GM18951 (cell line): ENCODE data around the gene ZNF8.
A peak's percentile ranks its signal among the peaks of the same experiment; 100 is the strongest.
"Not testable (repeated sequence)": the region's sequence is repeated elsewhere in the genome, so short reads cannot be mapped to it uniquely, and the experiment has no call there.

Experiments
- POLR2A ChIP-seq: IDR thresholded peaks from 4 replicates; pipeline ENCODE4 v1.6.1; 2011; ENCODE audit warnings: mild to moderate bottlenecking; ENCODE audit not compliant: insufficient read length, insufficient read depth; ENCODE audit errors: extremely low read depth
- in situ Hi-C: fragments of 300-500 bp; cut with MboI; formaldehyde crosslinking; loops from one replicate; pipeline ENCODE4 v1.12.0; 2022; ENCODE audit warnings: low sequenced_read_pairs, mixed read lengths, inconsistent platforms; ENCODE audit not compliant: unreplicated experiment

Gene ZNF8

DNA sequence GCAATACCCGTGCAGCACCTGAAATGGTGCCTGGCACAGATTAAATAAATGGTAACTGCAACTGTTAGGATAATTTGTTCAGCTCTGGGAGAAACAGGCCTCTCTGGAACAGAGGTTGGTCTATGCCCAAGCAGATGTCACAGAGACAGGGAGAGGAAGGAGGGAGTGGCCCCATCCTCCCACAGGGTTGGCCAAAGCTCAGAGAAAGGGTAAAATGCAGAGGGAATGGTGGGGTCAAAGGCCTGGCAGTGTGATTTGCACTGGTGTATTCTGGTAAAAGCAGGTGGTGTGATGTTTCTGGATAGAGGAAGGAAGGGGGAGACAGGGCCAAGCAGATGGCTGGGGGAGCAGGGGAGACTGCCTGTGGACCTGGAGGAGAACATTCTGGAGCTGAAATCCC is 57.5 kb downstream of the ZNF8 start:
- in situ Hi-C loops, result no loop called here
- TF ChIP-seq POLR2A, result no peak

DNA sequence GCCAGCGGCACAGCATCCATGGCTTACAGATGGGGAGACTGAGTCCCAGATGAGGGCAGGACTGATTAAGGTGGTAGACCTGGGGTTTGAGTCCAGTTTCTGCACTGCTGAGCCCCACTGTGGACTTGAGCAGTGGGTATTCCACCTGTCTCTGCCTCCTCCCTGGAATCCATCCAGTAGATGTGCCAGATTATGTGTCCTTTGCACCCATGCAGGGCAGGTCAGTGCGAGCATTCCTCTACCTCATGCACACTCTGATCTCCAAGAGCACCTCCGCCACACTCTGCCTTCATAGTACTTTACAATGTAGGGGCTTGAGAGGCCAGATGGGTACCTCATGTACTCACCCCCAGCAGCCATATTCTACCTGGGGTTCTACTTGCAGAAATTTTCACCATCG is 58.1 kb downstream of the ZNF8 start:
- in situ Hi-C loops, result no loop called here
- TF ChIP-seq POLR2A, result no peak

DNA sequence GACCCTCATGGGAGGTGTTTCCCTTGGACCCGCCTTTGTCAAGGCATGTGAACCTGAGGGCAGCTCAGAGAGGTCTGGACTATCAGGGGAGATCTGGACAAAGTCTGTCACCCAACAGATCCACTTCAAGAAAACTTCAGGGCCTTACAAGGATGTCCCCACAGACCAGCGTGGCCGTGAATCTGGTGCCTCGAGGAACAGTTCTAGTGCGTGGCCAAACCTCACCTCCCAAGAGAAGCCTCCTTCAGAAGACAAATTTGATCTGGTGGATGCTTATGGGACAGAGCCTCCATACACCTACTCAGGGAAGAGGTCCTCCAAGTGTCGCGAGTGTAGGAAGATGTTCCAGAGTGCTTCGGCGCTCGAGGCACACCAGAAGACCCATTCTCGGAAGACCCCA is 59.6 kb downstream of the ZNF8 start:
- TF ChIP-seq POLR2A, result no peak
- in situ Hi-C loops, result no loop called here

DNA sequence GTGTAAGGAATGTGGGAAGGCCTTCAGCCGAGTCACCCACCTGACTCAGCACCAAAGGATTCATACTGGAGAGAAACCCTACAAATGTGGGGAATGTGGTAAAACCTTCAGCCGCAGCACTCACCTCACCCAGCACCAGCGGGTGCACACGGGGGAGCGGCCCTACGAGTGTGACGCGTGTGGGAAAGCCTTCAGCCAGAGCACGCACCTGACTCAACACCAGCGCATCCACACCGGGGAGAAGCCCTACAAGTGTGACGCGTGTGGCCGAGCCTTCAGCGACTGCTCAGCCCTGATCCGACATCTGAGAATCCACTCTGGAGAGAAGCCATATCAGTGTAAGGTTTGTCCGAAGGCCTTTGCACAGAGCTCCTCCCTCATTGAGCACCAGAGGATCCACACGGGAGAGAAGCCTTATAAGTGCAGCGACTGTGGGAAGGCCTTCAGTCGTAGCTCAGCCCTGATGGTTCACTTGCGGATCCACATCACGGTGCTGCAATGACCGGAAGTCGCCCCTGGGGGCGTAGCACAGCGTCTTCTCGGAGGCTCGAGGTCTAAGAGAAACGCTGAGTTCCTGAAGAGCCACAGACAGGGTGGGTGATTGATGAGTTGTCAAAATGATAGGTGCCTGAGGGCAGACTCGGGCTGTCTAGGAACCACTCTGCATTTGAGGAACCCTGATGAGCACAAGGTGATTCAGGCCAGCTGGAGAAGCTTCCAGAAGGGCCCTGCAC is 60.2 kb downstream of the ZNF8 start:
- no peak for TF ChIP-seq POLR2A
- in situ Hi-C loops, result no loop called here

DNA sequence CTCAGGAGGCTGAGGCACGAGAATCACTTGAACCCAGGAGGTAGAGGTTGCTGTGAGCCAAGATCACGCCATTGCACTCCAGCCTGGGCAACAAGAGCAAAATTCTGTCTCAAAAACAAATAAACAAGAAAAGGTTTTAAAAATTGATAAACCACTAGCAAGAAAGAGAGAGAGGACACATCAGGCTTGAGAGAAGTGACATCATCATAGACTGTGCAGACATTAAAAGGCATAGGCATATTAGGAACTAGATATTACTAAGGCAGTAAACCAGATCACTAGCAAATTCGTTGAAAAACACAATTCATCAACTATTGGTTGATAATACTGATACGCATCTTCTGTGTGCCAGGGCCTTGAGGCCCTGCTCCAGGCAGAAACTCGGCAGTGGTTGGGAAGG is 66.8 kb downstream of the ZNF8 start:
- in situ Hi-C loops, result no loop called here
- no peak for TF ChIP-seq POLR2A

DNA sequence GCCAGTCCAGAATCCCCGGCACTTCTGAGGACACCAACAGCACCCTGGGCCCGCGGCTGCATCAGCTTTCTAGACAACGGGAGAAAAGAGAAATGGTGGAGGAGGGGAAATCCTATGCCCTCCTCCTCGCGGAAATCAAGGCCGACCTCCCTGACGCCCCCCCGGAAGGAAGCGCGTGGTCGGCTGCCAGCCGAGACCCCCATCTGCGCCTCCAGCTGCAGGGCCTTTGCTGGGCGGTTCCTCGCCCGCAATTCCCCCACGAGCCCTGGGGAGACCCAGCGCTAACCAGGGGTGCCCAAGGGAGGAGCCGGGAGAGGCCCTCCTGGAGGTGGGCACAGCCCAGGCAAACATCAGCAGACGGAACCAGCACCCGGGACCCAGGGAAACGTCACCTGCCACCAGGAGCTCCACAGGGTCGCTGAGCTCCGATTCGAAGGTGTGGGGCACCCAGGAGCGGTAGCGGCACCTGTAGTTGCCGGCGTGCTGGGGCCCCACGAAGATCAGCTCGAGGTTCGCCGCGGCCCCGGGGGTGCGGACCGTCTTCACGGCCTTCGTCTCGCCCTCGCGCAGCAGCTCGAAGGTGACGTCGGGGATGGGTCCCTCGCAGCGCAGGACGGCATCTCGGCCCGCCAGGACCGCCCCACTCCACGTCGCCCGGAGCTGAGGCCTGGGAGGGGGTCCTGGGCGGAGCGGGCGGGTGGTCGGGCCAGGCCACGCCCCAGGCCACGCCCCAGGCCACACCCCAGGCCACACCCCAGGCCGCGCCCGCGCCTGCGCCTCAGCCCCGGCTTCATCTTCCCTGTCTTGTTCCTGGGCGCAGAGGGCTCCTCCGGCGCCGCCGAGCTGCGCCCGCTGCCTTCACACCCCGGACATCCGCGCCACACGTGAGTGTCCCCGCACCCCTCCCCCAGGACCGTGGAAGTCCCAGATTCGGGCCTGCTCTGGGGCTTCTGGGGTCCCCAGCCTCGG is 68.5 kb downstream of the ZNF8 start:
- in situ Hi-C loops, result no loop called here
- peak; percentile 87 for TF ChIP-seq POLR2A

DNA sequence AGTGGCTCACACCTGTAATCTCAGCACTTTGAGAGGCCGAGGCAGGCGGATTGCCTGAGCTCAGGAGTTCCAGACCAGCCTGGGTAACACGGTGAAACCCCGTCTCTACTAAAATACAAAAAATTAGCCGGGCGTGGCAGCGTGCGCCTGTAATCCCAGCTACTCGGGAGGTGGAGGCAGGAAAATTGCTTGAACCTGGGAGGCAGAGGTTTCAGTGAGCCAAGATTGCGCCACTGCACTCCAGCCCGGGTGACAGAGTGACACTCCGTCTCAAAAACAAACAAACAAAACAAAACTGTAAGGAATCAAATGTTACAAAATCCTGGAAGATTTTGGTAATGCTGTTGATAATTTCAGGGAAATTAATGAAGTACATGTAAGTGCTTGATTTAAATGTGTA is 69.3 kb downstream of the ZNF8 start:
- in situ Hi-C loops, result not testable (repeated sequence)

DNA sequence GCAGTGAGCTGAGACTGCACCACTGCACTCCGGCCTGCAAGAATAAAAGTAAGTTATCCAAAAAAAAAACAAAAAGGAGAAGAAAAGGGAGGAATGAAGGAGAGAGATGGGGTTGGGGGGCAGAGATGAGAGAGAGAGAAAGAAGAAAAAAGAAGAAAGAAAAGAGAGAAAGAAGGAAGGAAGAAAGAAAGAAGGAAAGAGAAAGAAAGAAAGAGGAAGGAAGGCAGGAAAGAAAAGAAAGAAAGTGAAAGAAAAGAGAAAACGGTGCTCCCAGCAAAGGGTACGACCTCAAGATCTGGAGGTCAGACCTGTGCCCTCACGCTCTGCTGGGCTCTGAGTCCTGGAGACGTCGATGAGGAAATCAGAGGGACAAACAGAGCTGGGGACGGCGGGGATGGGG is 70.8 kb downstream of the ZNF8 start:
- in situ Hi-C loops, result no loop called here
- TF ChIP-seq POLR2A, result no peak

DNA sequence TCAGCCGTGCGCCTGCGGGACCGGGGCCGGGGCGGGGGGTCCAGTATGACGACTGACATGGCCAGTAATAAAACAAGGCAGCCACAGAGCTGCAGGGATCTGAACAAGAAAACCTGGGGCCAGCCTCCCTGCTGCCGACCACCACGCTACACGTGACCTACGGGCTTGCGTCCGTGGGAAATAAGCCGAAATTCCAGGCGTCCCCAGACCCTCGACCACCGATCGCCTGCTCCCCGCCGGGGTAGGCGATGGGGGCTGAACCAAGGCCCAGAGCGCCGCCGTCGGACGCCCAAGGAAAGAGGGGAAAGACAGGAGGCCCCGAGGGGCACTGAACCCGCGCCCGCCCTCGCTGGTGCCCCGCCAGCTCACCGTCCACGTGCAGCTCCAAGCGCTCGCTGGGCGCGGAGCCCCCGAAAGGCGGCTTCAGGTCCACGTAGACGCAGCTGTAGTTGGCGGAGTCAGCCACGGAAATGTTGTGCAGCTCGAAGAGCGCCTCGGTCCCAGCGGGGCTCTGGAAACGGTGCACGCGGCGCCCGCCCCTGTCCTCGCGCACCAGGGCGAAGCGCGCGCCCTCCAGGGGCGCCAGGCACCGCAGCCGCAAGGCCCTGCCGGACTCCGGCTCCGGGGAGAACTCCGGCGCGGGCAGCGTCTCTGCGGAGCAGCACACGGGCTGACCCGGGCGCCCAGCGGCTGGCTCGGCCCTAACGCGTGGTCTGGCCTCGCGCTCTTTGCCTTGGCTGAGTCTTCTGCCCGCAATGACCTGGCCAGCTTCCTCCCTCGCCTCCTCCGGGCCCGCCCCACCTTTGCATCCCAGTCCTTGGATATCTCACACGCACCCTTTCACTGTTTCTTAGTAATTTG is 71.5 kb downstream of the ZNF8 start:
- in situ Hi-C loops, result no loop called here
- TF ChIP-seq POLR2A, result no peak

DNA sequence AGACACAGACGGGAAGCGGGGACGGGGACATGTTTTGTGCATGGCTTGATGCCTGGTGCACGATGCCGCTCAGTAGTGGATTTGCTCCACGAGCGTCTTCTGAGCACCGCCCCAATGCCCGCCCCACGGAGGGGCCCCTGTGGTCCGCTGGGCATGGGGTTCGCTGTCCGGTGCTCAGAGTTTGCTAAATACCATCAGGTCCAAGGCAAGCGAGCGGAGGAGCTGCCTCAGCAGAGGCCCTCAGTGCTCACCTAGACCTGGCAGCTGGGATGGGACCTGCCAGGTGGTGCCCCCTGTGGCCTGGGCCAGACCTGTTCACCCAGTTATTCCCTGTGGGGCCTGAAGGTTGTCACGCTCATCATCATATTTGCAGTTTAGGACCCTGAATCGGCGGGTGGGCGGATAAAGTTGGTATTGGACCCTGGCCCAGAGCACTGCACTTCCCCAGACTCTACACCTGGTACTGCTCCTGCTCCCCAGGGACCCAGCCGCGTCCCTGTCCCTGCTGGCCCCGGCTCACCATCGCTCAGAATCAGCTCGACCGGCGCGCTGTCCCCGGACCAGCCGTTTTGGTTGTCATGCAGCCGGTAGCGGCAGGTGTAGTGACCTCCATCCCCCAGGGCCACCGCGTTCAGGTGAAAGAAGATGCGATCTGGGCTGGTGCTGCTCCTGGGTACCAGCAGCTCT is 72.3 kb downstream of the ZNF8 start:
- in situ Hi-C loops, result no loop called here

DNA sequence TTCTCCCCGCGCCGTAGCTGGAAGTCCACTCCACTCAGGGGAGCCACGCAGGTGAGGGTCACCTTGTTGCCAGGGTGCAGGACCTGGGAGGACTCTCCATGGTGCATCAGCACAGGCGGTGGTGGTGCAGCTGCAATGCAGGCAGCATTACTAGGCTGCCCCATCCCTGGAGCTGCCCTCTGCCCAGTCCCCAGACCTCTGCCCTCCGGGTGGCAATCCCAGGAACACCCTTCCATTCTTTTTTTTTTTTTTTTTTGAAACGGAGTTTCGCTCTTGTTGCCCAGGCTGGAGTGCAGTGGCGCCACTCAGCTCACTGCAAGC is 72.8 kb downstream of the ZNF8 start:
- no peak for TF ChIP-seq POLR2A
- in situ Hi-C loops, result no loop called here

More for the DNA sequence above, 72.3 kb downstream of the ZNF8 start:
- TF ChIP-seq POLR2A, result no peak

DNA sequence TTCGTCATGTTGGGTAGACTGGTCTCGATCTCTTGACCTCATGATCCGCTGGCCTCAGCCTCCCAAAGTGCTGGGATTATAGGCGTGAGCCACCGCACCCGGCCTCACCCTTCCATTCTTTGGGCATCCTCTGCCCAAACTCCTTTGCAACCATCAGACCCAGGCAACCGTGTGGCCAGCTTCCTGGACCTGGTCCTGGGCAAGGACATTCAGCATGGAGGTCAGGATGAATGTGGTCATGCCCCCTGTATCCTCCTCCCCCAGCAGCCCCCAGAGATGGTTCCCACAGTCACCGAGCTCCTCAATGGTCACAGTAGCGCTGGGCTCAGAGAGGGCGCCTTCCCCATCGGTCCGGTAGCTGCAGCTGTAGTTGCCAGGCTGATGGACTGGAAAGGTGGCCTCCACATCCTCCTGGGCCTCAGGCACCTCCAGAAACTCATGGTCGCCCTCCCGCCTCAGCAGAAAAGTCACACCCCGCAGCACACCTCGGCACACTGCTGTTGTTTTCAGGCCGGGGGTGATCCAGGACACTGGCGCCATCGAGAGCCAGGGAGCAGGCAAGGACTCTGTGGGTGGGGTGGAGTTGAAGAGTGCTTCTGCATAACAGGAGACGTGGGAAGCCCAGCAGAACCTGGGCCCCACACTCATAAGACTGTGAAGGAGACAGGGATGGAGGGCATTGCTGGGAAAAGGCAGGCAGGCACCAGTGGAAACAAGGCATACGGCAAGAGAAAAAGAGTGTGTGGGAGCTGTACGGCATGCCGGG is 73.4 kb downstream of the ZNF8 start:
- TF ChIP-seq POLR2A, result no peak
- in situ Hi-C loops, result no loop called here
